H1 (cell line): ENCODE data around the gene LSM10. TPM values are rescaled to one million over a fixed set of nuclear protein-coding genes. Genes with fewer than 3 reads are reported as not detected.

ENCODE experiments used
- CTCF ChIA-PET: fragments of 300-600 bp; sonication (Branson Sonifier 250); formaldehyde crosslinking; loops from one replicate; lab custom pipeline; 2021; ENCODE audit not compliant: partially characterized antibody; lab: Charles Lee
- POLR2A ChIA-PET: fragments of 300-600 bp; sonication (Branson Sonifier 250); formaldehyde crosslinking; loops from one replicate; lab custom pipeline; 2021; ENCODE audit warnings: inconsistent platforms; ENCODE audit not compliant: partially characterized antibody; lab: Charles Lee
- DNase-seq, 2 experiments: peaks; one replicate each; pipeline versions ENCODE4 v3.0.0 to v3.0.0-alpha.2; 2010 to 2022; ENCODE audit warnings: low spot score in 2 of 2, low read depth in 1 of 2, mixed read lengths in 1 of 2
- FAIRE-seq: peaks from 2 replicates; lab custom pipeline; 2011; peaks lifted over from hg19 to GRCh38; lab: Jason Lieb, UNC
- H2AFZ ChIP-seq: 2 replicates; pipeline ENCODE4 v1.8.1; 2012; ENCODE audit warnings: low read length, inconsistent platforms
- H2AK5ac ChIP-seq: 2 replicates; pipeline ENCODE4 v1.6.1; 2013; ENCODE audit warnings: low read depth, low read length
- H2BK120ac ChIP-seq: replicated peaks from 2 replicates; pipeline ENCODE3; 2013; ENCODE audit warnings: low read depth, low read length, inconsistent platforms
- H2BK12ac ChIP-seq: 2 replicates; pipeline ENCODE4 v1.6.1; 2013; ENCODE audit warnings: low read depth, low read length
- H2BK15ac ChIP-seq: 2 replicates; pipeline ENCODE4 v1.6.1; 2013; ENCODE audit warnings: low read length
- H2BK20ac ChIP-seq: 2 replicates; pipeline ENCODE4 v1.6.1; 2013; ENCODE audit warnings: low read length
- H2BK5ac ChIP-seq: 2 replicates; pipeline ENCODE4 v1.6.1; 2013; ENCODE audit warnings: low read depth, low read length
- H3K14ac ChIP-seq: 2 replicates; pipeline ENCODE4 v1.6.1; 2013; ENCODE audit warnings: inconsistent platforms; ENCODE audit not compliant: insufficient read length
- H3K18ac ChIP-seq: 2 replicates; pipeline ENCODE4 v1.6.1; 2013; ENCODE audit warnings: low read length; ENCODE audit errors: extremely low read depth
- H3K23ac ChIP-seq: 2 replicates; pipeline ENCODE4 v1.6.1; 2013; ENCODE audit warnings: inconsistent platforms; ENCODE audit not compliant: insufficient read length
- H3K23me2 ChIP-seq: 2 replicates; pipeline ENCODE4 v1.6.1; 2013; ENCODE audit warnings: low read depth, low read length
- H3K27ac ChIP-seq: 2 replicates; pipeline ENCODE4 v1.6.1; 2011; ENCODE audit warnings: low read depth, low read length, inconsistent platforms
- H3K27me3 ChIP-seq, 4 experiments: replicated peaks in 1 of 4; 1 replicate in 1 of 4; 2 replicates in 3 of 4; pipeline versions ENCODE4 v1.6.1 to v1.8.1; 2011 to 2013; ENCODE audit warnings: low read length in 3 of 4, mild to moderate bottlenecking in 3 of 4, inconsistent platforms in 2 of 4, mixed read lengths in 2 of 4, moderate library complexity in 1 of 4; ENCODE audit not compliant: control insufficient read depth in 3 of 4, insufficient read depth in 3 of 4; ENCODE audit errors: extremely low read depth in 1 of 4
- H3K36me3 ChIP-seq, 4 experiments: 2 replicates each; pipeline versions ENCODE4 v1.6.1 to v1.8.1; 2011 to 2013; ENCODE audit warnings: mild to moderate bottlenecking in 4 of 4, low read length in 3 of 4, moderate library complexity in 2 of 4, control low read depth in 1 of 4, inconsistent platforms in 1 of 4; ENCODE audit not compliant: insufficient read depth in 4 of 4, control insufficient read depth in 2 of 4
- H3K4ac ChIP-seq: replicated peaks from 2 replicates; pipeline ENCODE3; 2013; ENCODE audit warnings: low read length, low read depth, mixed read lengths, inconsistent platforms; ENCODE audit not compliant: insufficient read length
- H3K4me1 ChIP-seq, 4 experiments: replicated peaks in 1 of 4; 1 replicate in 1 of 4; 2 replicates in 3 of 4; pipeline versions ENCODE4 v1.6.1 to v1.8.1; 2011 to 2013; ENCODE audit warnings: low read length in 3 of 4, inconsistent platforms in 2 of 4, mixed read lengths in 1 of 4; ENCODE audit not compliant: insufficient read depth in 4 of 4, control insufficient read depth in 3 of 4
- H3K4me2 ChIP-seq, 2 experiments: 2 replicates each; pipeline versions ENCODE4 v1.6.1 to v1.8.1; 2011 to 2013; ENCODE audit warnings: low read depth in 2 of 2, low read length in 2 of 2, control low read depth in 1 of 2, inconsistent platforms in 1 of 2, mild to moderate bottlenecking in 1 of 2; ENCODE audit not compliant: insufficient read depth in 1 of 2
- H3K4me3 ChIP-seq, 4 experiments: fragments of 200-600, 300-600 bp in 1 of 4; sonication (generic), shearing (Covaris generic), sonication (Bioruptor Twin) in 1 of 4; 2 replicates each; pipeline versions ENCODE4 v1.5.1 to v1.8.1; 2011 to 2016; ENCODE audit warnings: low read length in 4 of 4, low read depth in 3 of 4, control low read depth in 2 of 4, inconsistent platforms in 2 of 4, mild to moderate bottlenecking in 2 of 4, mixed read lengths in 1 of 4, moderate library complexity in 1 of 4; ENCODE audit not compliant: insufficient read depth in 2 of 4; ENCODE audit errors: extremely low read depth in 1 of 4
- H3K56ac ChIP-seq: replicated peaks from 2 replicates; pipeline ENCODE3; 2013; ENCODE audit warnings: low read depth, mild to moderate bottlenecking, mixed read lengths, low read length, inconsistent platforms; ENCODE audit not compliant: insufficient read length
- H3K79me1 ChIP-seq: 2 replicates; pipeline ENCODE4 v1.6.1; 2013; ENCODE audit warnings: low read depth, low read length, control low read depth
- H3K79me2 ChIP-seq, 2 experiments: 2 replicates each; pipeline versions ENCODE4 v1.6.1 to v1.8.1; 2012 to 2013; ENCODE audit warnings: low read length in 2 of 2, mild to moderate bottlenecking in 2 of 2, inconsistent platforms in 1 of 2; ENCODE audit not compliant: insufficient read depth in 2 of 2, control insufficient read depth in 1 of 2
- H3K9ac ChIP-seq, 4 experiments: replicated peaks in 1 of 4; 1 replicate in 1 of 4; 2 replicates in 3 of 4; pipeline versions ENCODE4 v1.6.1 to v1.8.1; 2011 to 2013; ENCODE audit warnings: low read depth in 3 of 4, low read length in 3 of 4, control low read depth in 2 of 4, mild to moderate bottlenecking in 2 of 4, moderate library complexity in 2 of 4, inconsistent platforms in 1 of 4; ENCODE audit errors: extremely low read depth in 1 of 4
- H3K9me3 ChIP-seq, 2 experiments: 2 replicates each; pipeline versions ENCODE4 v1.6.1 to v1.8.1; 2012 to 2013; ENCODE audit warnings: mild to moderate bottlenecking in 2 of 2, moderate library complexity in 2 of 2, control low read depth in 1 of 2, inconsistent platforms in 1 of 2, low read depth in 1 of 2, low read length in 1 of 2, mixed read lengths in 1 of 2; ENCODE audit not compliant: insufficient read depth in 2 of 2
- H4K20me1 ChIP-seq, 2 experiments: replicated peaks in 1 of 2; 2 replicates each; pipeline versions ENCODE3 to v1.8.1; 2011 to 2013; ENCODE audit warnings: inconsistent platforms in 2 of 2, low read length in 2 of 2, mild to moderate bottlenecking in 1 of 2; ENCODE audit not compliant: insufficient read depth in 2 of 2, control insufficient read depth in 1 of 2
- H4K5ac ChIP-seq: 2 replicates; pipeline ENCODE4 v1.6.1; 2013; ENCODE audit warnings: low read length, low read depth, mixed read lengths, inconsistent platforms; ENCODE audit not compliant: insufficient read length
- H4K8ac ChIP-seq: 2 replicates; pipeline ENCODE4 v1.8.0; 2013; ENCODE audit warnings: mild to moderate bottlenecking, moderate library complexity, low read length, inconsistent platforms; ENCODE audit not compliant: insufficient read depth; ENCODE audit errors: extremely low read depth
- H4K91ac ChIP-seq: replicated peaks from 2 replicates; pipeline ENCODE3; 2013; ENCODE audit warnings: low read length, mixed read lengths, inconsistent platforms; ENCODE audit not compliant: insufficient read length
- BCL11A ChIP-seq, 2 experiments: IDR thresholded peaks; one replicate each; pipeline ENCODE4 v1.6.1; 2011; ENCODE audit warnings: low read depth in 2 of 2, low read length in 2 of 2, mild to moderate bottlenecking in 2 of 2
- CEBPB ChIP-seq: IDR thresholded peaks from 2 replicates; pipeline ENCODE4 v1.6.1; 2012; ENCODE audit warnings: low read depth, low read length
- CHD2 ChIP-seq: IDR thresholded peaks from 2 replicates; pipeline ENCODE4 v1.6.1; 2012; ENCODE audit warnings: low read length, improper control_type of control experiment
- GABPA ChIP-seq: IDR thresholded peaks from 2 replicates; pipeline ENCODE4 v1.6.1; 2011; ENCODE audit warnings: mild to moderate bottlenecking, low read length, moderate library complexity, borderline replicate concordance; ENCODE audit not compliant: insufficient read depth
- JUN ChIP-seq: IDR thresholded peaks from 2 replicates; pipeline ENCODE4 v1.6.1; 2011; ENCODE audit warnings: low read depth, mild to moderate bottlenecking, improper control_type of control experiment, low read length
- JUND ChIP-seq: IDR thresholded peaks from 2 replicates; pipeline ENCODE4 v1.6.1; 2011; ENCODE audit warnings: mild to moderate bottlenecking, improper control_type of control experiment, low read length
- KDM5A ChIP-seq: fragments of 200-600 bp; IDR thresholded peaks from 2 replicates; pipeline ENCODE4 v1.7.1; 2012; ENCODE audit warnings: mild to moderate bottlenecking, low read length, inconsistent platforms, mixed read lengths
- NANOG ChIP-seq: IDR thresholded peaks from 2 replicates; pipeline ENCODE4 v1.6.1; 2011; ENCODE audit warnings: low read length, low read depth, mild to moderate bottlenecking, inconsistent platforms; ENCODE audit not compliant: insufficient read depth, poor library complexity, severe bottlenecking
- RAD21 ChIP-seq, 2 experiments: IDR thresholded peaks in 1 of 2; conservative IDR thresholded peaks in 1 of 2; 2 replicates each; pipeline ENCODE4 v1.6.1; 2011; ENCODE audit warnings: low read depth in 2 of 2, low read length in 2 of 2, improper control_type of control experiment in 1 of 2, inconsistent platforms in 1 of 2, mild to moderate bottlenecking in 1 of 2, moderate library complexity in 1 of 2
- SAP30 ChIP-seq: fragments of 300-600 bp; sonication (generic); IDR thresholded peaks from 2 replicates; pipeline ENCODE4 v1.7.1; 2012; ENCODE audit warnings: low read length, moderate library complexity, mild to moderate bottlenecking, inconsistent platforms; ENCODE audit not compliant: insufficient read depth, insufficient replicate concordance
- SP2 ChIP-seq: IDR thresholded peaks from 2 replicates; pipeline ENCODE4 v1.6.1; 2012; ENCODE audit warnings: mild to moderate bottlenecking, low read length, inconsistent platforms
- TBP ChIP-seq: IDR thresholded peaks from 2 replicates; pipeline ENCODE4 v1.6.1; 2011; ENCODE audit warnings: low read depth, low read length, improper control_type of control experiment
- ZNF274 ChIP-seq: IDR thresholded peaks from 2 replicates; pipeline ENCODE4 v1.7.0; 2012; ENCODE audit warnings: low read length, borderline replicate concordance; ENCODE audit errors: extremely low read depth
- WGBS, 2 experiments: shearing (Covaris generic) in 1 of 2; methylation state at CpG; one replicate each; pipeline versions ENCODE4 v1.1.6 to v1.1.7; 2013 to 2015; ENCODE audit warnings: low lambda C conversion rate in 2 of 2, mixed read lengths in 2 of 2, inconsistent platforms in 1 of 2, low coverage in 1 of 2, missing lambda C conversion rate in 1 of 2; ENCODE audit not compliant: insufficient replicate concordance in 2 of 2, insufficient coverage in 1 of 2, insufficient read length in 1 of 2; ENCODE audit errors: extremely low coverage in 1 of 2, missing lambda C conversion rate in 1 of 2; 5-methylcytosine and 5-hydroxymethylcytosine counted together
- polyA plus RNA-seq, 7 experiments: library from polyadenylated mRNA; depleted of rRNA in 3 of 7; stranded (reverse) in 5 of 7; unstranded in 2 of 7; fragments of >200 nt in 5 of 7; fragments of 200-250 nt in 2 of 7; gene quantifications; 1 replicate in 5 of 7; 2 replicates in 1 of 7; 4 replicates in 1 of 7; pipeline versions ENCODE4 v1.2.1 to v1.2.3, GENCODE V29; 2011 to 2013; ENCODE audit warnings: missing spikeins in 2 of 7, mixed read lengths in 2 of 7
- total RNA-seq: library from RNA; stranded (reverse); fragmentation: NEBNext Ultra II Directional; extraction: Animal tissue kit (Norgen Biotek cat#: 25700); gene quantifications from 2 replicates; pipeline ENCODE4 v1.2.1, GENCODE V29; 2021

LSM10 gene
- total and polyA plus RNA-seq, 2 of the 8 experiments (the other 6 are each of a cell fraction or from before 2014, with no cell fraction given), result 59.5 to 140 TPM

DNA sequence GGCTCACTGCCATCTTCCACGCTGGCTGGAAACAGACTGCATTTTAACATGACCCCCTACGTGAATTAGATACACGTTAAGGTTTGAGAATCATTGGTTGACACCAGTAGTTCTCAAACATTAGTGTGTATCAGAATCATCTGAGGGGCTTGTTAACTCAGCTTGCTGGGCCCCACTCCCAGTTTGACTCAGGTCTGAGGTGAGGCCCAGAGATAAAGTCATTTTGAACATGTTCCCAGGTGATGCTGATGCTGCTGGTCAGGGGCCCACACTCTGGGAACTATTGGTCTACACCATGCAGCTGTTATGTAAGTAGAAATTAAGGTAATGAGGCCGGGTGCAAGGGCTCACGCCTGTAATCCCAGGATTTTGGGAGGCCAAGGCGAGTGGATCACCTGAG lies 1.3 kb downstream of the LSM10 start:
- CTCF ChIA-PET, result interaction anchor here (1.2 to 3.6 kb wide), 4 partner anchors 9 to 172 kb away, joined by 3 to 28 read pairs (median 7); partner anchors contain the start of gene THRAP3
- no peak for TF ChIP-seq SP2
- no peak for TF ChIP-seq BCL11A (IDR thresholded peaks at IDR 0.05; ENCODE audit: low read depth in 2 of 2, low read length in 2 of 2)
- no peak for TF ChIP-seq JUN
- TF ChIP-seq ZNF274, result no peak
- no peak for TF ChIP-seq TBP
- no peak for TF ChIP-seq CEBPB
- no peak for TF ChIP-seq RAD21 (IDR thresholded peaks at IDR 0.05 in 1 of 2, conservative IDR thresholded peaks at IDR 0.05 in 1 of 2; ENCODE audit: low read depth in 2 of 2, low read length in 2 of 2)
- no peak for TF ChIP-seq NANOG
- no peak for TF ChIP-seq SAP30
- no peak for TF ChIP-seq GABPA
- TF ChIP-seq CHD2, result no peak
- TF ChIP-seq JUND, result no peak
- TF ChIP-seq KDM5A, result no peak

More for the DNA sequence above, 1.3 kb downstream of the LSM10 start:
- no peak overlapping the region for H2BK20ac ChIP-seq
- peak overlapping the region in 1 of 2 experiments; percentile 98; a peak in 2 of 4 replicates for H3K4me2 ChIP-seq
- FAIRE-seq (no peak), DNase-seq (no peak)
- peaks cover 0 to 11% of the 10 kb centered on the region in 2 experiments; a peak in 3 of 4 replicates for H3K79me2 ChIP-seq
- H4K20me1 ChIP-seq, result peaks cover 0 to 9% of the 10 kb centered on the region in 2 experiments
- H4K5ac ChIP-seq, result no peak overlapping the region
- H2BK15ac ChIP-seq, result peak overlapping the region; percentile 65; the same call in 1 of the 2 replicates
- no peaks in the 10 kb centered on the region for H3K9me3 ChIP-seq
- no peak overlapping the region for H3K23ac ChIP-seq
- H3K9ac ChIP-seq, result no peak overlapping the region
- no peak overlapping the region for H2BK12ac ChIP-seq
- H3K36me3 ChIP-seq, result peaks cover 3 to 19% (median 14%) of the 10 kb centered on the region in 4 experiments
- peaks cover 0 to 6% (median 4%) of the 10 kb centered on the region in 4 experiments; a peak in 5 of 7 replicates for H3K4me1 ChIP-seq
- no peak overlapping the region for H2BK5ac ChIP-seq
- no peak overlapping the region for H3K4ac ChIP-seq
- no peak overlapping the region for H4K91ac ChIP-seq
- H3K56ac ChIP-seq, result no peak overlapping the region
- no peaks in the 10 kb centered on the region for H3K27me3 ChIP-seq
- WGBS, 2 experiments, result 82% methylated on average over 6 of the region's 6 CpGs; no CpG with 5 or more reads in 1 of the 2 experiments
- H3K23me2 ChIP-seq, result peaks cover 11% of the 10 kb centered on the region
- H3K18ac ChIP-seq, result no peak overlapping the region
- peak overlapping the region in 2 of 4 experiments; percentile 0 to 73; a peak in 1 of 8 replicates for H3K4me3 ChIP-seq
- H2AK5ac ChIP-seq, result no peak overlapping the region
- no peak overlapping the region for H4K8ac ChIP-seq
- H3K27ac ChIP-seq, result no peak overlapping the region
- no peak overlapping the region for H3K14ac ChIP-seq
- no peak overlapping the region for H2AFZ ChIP-seq
- peaks cover 5% of the 10 kb centered on the region; the same call in 1 of the 2 replicates for H3K79me1 ChIP-seq
- POLR2A ChIA-PET, result interaction anchor here (0.8 to 6.2 kb wide), 5 partner anchors 13 to 90 kb away, joined by 3 to 36 read pairs (median 3); partner anchors contain the start of genes EVA1B and SH3D21
- H2BK120ac ChIP-seq, result peak overlapping the region; percentile 53
